NCI-H187 (cell line): ENCODE measurements around the gene CAPSL.
"Not testable (repeated sequence)": the region's sequence is repeated elsewhere in the genome, so short reads cannot be mapped to it uniquely, and the experiment has no call there.

Experiments used
- DNase-seq, 2 experiments: peaks; one replicate each; lab custom pipeline; 2025; lab: John Stamatoyannopoulos, UW

CAPSL gene

DNA sequence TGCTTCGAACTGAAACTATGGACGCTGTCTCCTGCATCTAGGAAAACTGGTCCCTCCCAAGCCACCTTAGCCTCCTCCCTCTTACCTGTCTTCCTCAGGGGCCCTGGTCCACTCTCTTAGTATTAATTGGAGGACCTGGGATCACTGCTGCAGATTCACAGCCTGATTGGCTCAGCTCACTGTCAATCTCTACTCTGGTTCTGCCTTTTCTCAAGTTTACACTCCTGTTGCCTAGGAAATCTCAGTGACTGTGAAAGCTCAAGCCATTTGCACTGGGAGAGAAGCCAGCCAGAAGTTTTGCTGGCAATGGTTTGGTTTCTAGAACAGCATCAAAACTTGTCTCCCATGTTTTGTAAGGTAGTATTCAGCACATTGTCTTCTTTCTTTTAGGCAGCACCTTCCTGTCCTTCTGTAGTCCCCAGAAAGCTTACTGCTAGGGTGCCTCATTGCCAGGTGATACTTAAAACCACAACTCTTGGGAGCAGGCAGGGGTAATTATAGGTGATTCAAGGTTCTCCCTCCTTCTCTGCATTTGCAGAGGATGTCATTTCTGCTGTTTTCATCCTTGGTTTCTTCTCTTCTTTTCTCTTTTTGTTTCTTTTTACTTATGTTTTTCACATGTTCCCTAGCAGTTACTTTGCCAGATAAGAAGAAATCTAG lies at the start of gene CAPSL:
TSS of gene CAPSL (minus strand) at position 55 of the 660 bp plus-strand sequence. CDS start 17,502 bp downstream, outside the sequence.
- no peak for DNase-seq

DNA sequence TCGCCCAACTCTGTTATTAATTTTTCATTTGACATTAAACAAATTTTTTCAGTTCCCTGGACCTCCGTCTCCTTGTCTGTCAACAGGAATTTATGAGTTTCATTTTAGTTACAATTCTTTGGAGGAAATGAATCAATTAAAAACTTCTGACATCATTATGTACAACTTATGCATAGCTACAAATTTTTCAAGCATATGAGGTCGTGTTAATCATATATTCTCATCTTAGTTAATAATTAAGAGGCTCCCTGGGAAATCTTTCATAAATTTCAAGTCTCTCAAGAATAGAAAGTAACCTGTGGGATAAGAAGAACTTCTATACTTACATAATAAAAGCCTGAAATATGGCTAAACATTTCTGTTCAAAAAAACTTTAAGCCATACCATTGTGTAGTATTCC lies 49.4 kb upstream of the CAPSL start:
- DNase-seq, result no peak

DNA sequence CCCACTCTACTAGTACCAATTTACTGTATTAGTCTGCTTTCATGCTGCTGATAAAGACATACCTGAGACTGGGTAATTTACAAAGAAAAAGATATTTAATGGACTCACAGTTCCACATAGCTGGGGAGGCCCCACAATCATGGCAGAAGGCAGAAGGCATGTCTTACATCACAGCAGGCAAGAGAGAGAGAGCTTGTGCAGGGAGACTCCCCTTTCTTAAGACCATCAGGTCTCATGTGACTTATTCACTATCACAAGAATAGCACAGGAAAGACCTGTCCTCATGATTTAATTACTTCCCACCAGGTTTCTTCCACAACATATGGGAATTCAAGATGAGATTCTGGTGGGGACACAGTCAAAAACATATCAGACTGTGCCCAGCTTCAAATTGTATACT lies 41.3 kb upstream of the CAPSL start:
- no peak for DNase-seq

DNA sequence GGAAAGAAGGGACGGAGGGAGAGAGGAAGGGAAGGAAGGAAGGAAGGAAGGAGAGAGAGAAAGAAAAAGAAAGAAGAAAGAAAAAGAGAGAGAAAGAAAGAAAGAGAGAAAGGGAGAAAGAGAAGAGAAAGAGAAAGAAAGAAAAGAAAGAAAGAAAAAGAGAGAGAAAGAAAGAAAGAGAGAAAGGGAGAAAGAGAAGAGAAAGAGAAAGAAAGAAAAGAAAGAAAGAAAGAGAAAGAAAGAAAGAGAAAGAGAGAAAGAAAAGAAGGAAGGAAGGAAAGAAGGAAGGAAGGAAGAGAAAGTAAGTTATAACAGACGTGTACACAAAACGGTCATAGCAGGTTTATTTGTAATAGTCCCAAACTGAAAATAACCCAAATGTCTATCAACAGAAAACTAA lies 38.4 kb upstream of the CAPSL start:
- not testable (repeated sequence) for DNase-seq

DNA sequence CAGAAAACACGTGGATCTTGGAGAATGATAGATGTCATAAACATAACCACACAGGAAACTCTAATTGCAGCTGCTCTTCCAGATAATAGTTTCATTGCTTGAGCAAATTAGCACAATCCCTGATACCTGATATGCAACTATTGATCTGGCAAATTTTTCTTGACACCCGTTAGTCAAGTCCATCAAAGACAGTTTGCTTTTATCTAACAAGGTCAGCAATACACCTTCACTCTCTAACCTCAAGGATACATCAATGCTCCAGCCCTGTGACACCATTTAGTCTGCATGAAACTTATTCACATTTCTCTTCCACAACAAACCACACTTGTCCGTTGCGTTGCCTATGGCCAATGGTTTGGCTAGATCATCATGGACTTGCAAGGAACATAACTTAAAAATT lies 36.1 kb upstream of the CAPSL start:
- DNase-seq, result no peak

DNA sequence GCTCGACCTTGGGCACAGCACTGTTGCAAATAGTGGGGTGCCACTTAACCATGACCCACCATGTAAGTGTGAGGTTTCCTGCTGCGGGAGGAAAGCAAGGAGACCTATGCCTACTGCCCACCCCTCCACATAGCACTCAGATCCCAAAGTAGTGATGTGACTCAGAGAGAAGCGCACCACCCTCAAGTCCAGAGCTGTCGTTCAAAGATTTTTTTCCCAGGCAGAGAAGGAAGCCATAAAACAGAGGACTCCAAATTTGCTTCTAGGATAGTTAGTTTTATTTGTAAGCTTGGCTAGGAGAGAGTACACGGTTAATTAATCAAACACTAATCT lies 33.4 kb upstream of the CAPSL start:
- no peak for DNase-seq

DNA sequence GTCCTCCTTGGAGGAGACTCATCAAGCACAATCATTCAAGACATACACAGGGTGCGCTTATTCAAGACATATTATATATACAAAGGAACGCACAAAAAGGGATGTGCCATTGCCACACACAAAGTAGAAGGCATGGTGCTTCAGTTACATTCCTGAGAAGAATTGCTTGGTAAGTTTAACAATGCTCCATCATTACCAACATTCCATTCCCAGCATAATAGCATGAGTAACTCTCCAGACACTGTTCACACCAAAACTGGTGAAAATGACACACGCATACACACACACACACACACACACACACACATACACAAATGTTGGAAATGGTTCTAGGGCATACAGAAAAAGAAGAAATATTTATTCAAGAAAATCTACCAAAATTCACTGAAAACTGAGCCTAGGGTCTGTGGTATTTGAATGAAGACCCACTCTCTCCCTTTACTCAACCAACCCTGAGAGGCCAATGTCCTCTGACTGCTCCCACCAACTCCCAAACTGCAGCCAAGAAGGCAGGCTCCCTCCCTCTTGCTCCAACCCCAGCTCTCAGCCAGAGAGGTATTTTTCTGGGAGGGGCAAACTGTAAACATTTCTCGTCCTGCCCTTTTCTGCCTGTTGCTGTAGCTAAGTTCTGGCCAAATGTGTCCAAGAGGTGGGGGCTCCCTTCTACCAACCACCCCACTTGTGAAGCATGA lies 32.9 kb upstream of the CAPSL start:
- no peak for DNase-seq

DNA sequence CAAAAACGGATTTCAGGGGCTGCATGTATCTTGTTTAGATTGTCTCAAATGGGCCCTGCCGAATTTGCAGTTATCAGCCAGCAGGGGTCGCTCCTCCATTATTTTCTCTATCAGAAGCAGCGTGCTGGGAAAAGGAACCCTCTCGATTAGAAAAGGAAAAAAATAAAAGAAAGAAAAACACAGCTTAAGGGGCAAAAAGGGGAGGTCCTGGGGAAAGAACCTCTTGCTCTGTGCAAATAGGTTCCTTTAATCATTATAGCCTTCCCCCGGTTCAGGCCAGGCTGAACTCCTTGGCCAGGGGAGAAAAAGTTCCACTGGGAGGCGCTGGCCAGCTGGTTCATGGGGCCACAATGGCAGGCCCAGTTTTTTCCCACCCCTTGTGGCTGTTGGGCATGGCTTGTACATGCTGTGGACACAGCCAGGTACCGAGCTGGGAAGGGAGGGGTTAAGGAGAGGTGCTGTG lies 25.0 kb upstream of the CAPSL start:
- peak; percentile 25 to 35 for DNase-seq

DNA sequence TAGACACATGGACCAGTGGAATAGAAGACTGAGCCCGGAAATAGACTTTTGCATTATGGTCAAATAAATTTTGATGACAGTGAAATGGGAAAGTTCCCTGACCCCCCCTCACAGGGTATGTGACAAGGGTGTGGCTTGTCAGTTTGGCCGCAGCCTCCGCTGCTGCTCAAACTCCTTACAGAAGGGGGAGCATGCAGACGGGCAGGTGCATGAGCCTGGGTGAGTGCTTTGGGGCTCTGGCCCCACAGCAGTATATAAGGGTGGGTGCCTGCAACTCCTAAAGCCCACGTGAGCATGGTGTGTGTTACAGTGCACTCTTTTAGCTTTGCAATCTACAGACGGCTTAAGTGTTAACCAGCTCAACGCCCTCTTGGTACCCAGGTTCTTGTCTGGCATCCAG lies 21.9 kb upstream of the CAPSL start:
- no peak for DNase-seq

DNA sequence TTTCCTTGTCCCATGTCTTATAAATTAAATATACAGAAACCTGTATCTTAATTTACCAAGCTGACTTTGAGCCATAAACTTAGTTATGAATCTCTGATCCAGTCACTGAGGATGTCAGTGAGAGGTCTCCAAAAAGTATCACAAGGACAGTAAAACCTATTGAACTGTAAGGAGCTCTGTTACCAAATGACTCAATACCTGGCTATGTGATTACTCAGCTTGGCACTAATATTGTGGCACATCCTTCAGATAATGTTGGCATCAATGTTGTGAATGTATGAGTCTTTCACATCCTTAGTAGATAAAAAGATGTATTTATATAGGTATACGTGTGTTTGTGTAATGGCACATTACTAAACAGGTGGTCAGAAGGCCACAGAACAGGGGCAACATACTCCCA lies 18.0 kb upstream of the CAPSL start:
- DNase-seq, result no peak

DNA sequence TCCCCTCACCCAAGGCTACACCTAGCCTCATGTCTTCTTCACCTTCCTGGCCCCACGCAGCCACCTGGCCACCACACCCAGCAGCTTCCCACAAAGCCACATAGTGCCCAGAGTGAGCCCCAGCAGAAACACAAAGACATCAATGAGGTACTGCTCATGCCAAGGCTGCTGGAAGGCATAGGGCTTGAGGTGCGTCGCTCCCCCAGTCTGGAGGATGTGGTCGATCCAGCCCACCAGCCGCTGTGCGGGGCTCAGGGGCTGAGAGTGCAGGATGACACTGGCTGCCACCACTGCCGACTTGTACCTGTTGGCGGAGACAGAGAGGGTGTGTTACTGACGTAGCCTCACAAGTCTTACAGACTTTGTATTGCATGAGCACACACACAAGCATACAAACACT lies 15.8 kb upstream of the CAPSL start:
- DNase-seq, result no peak

DNA sequence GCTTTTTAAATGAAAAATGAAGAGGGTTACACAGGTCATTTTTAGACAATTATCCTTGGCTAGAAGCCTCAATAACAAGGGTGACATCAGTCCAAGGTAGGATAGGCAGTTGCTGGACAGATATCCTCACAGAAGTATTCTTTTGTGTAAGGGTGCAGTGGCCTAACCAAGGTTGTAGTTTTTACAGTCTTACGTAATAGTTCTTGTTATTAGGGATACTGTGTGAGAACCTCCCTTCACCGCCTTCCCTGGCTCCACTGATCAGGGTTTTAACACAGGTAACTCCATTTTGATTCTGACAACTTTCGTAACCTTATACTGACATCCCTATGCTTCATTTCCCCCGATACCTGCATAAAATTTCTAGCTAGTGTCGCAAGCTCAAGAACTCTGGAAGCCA lies 8.7 kb upstream of the CAPSL start:
- no peak for DNase-seq

DNA sequence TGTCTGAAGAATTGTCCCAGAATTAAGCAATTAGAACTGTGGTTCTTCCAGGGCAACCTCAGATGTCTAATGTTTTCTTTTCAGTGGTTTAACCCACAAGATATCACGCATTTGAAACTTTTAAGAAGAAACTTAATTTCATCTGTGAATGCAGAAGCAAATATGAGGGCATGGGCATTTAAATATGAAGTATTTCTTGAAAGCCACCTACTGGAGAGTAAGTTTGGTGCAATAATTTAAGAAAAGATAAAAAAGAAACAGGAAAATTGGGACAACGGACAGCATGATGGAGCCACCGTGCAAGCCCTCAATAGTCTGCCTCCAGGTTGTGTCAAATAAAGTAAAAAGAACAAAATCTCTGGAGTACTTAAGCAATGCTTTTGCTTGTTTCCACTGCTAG lies 1.2 kb upstream of the CAPSL start:
- no peak for DNase-seq

DNA sequence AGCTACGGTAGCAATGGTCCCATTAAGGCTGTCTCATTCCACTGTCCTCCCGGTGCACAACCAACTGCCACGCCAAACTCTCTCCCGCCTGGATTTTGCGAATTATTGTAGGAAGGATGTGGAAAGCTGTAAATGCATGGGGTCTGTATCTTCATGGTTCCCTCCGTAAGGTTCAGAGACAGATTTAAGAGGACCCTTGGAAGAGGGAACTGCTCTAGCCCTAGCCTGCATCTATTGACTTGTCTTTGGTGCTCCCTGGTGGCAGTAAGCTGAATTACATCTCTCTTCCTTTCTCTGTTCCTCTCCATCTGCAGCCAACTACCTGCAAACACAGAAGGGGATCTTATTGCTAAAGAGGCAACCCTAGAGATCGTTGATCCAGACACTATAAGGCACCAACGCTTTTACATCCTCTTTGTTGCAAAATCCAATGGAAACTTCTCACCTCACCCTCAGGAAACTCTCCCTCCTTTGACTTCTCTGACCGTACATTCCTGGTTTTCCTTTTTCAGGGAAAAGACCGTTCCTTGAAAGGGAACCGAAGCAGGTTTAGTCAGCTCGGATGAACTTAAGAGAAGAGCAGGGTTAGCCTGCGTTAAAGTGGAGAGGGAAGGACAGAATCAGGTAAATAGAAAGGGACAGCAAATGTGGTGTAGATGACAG lies 11.9 kb downstream of the CAPSL start:
- DNase-seq, result peak; percentile 7 to 31

DNA sequence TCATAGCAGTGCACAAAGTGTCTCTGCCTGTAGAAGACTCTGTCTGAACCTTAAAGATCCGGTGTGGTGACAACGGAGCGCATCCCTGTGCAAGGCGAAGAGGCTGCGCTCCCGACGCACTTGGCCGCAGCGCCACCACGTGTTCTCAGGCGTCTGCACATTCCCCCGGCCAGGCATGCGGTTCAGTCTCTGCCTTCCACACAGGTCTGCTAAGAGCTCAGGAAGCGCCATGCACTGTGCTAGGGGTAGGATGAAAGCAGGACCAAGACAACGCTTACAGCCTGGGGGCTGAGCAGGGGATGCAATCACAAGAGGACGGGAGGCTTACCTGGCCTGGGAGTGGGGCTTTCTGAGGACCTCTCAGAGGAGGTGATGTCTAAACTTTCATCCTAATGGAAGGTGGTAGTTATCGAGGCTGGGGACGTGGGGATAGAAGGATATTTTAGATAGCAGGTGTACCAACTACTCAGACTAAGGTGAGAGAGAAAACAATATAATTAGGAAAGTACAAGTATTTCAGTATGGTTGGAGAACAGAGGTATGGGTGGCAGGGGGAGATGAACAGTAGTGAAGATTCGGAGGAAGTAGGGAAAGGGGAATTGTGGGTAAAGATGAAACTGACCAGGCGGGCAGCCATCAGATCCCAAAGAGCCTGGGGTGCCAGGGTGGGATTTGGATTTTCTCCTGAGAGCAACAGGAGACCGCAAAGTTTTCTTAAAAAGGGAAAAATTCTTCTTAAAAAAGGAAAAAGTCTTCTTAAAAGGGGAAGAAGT lies 13.3 kb downstream of the CAPSL start:
- DNase-seq, result no peak

DNA sequence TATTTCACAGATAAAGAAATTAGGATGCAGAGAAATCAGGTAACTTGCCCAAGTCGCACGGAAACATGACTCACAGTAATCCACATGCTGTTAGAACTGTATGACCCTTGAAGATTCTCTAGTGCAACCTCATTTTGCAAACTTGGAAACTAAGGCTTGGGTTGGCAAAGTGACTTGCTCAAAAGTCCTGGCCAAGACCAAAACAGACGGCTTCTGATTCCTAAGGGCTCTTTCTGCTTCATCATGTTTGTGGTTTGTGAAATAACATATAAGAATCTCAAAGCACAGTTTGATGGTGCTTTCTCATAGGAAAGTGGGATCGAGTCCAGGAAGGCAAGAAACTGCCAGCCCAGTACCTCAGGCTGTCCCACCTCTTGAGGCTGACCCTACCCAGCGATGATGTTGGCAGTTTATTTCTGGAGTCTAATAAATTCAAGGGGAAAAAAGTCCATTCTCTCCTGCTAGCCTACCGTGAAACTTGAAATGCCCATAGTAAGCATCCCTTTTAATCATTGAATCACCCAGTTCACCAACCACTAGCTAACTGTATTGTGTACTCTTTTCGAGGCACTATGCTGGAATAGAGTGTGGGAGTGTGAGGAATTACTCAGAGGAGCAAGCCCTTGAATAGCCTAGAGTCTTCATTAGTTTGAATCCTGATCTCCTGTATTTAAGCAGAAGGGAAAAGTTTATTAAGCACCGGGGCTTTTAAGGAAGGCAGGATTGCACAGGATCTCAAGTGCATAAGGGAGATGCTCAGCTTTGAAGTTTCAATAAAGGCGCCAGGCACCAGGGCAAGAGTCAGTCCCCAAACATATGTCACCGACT lies 14.1 kb downstream of the CAPSL start:
- DNase-seq, result no peak

DNA sequence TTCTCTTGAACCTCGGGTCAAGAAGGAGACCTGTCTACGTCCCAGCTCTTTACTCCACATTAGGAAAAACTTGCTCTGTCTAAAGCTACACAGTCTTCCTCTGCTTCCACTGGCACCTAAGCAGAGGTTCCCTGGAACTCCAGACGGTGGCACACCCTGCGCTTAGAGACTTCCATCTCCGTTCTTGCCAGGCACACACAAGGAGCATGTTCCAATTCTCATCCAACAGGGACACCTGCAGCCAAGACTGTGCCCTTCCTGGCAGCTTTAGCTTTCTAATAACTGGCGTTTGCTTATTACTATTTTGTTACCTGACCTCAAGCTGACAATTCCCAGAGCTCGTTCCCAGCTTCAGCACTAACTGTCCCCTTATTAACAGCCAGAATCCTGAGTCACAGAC lies 16.0 kb downstream of the CAPSL start:
- DNase-seq, result no peak

DNA sequence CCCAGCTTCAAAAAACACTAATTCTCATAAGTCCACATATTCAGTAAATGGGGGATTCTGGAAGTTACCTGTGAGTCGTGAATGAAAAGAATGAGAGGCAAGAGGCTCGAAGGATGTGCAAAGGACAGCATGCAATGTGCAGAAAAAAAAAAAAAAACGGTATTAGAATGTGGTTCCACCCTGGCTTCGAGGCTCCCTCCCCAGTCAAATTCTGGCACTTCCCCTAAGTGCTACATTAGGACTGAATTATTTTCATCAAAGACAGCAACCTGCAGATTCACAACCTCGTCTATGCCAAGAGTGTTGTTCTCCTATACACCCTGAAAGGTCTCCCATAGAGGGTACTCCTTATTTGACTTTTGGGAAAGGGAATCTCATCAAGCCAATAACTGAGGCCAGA lies 16.5 kb downstream of the CAPSL start:
- DNase-seq, result no peak

DNA sequence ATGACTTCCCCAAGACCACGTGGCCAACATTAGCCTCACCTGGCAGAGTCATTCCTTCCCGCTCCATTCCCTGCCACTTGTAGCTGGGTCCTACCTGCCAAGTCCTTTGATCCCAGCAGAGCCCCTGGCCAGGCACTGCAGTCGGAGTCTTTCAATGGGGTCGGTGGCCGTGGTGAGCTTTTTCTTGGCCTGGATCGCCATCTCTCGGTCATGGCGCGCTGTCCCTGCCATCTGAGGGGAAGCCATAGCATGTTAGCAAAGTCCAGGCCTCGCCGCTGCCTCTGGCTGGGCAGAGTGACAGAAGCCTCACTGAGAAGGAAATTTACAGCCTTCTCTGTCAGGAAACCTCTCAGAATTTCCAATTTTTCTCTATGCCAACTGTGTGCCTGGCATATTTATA lies 17.5 kb downstream of the CAPSL start:
- no peak for DNase-seq

DNA sequence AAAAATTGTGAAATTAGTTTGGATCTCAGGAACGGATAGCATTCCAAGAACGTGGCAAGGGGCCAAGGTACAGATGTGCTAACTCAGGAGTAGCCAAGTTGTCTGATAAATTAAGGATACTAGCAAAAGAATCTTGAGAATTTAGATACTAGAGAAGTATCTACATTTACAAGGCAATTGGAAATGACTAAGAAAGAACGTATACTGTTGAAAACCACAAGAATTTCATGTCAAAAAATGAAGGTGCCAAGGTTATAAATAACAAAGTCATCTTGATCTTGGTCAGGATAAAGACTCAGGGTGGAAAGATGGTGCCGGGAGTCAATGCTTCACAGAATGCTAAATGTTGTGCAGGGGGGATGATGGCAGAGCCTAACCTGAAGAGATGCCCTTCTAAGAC lies 19.2 kb downstream of the CAPSL start:
- no peak for DNase-seq

DNA sequence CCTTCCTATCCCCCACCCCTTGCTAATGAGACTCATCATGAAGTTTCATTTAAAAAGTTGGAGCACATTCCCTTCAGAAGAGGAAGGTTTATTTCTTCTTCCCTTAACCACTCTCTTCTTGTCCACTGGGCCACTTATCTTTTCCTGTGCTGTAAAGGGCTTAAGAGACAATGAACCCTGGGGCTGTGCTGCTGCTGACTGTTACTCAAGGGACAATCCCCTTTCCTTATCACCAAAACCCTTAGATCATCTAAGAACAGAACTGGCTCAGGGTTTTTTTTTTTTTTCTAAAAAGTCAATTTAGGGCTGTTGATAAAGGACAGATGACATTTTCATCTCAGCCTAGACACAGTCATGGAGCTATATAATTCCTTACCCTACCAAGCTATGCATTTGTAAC lies 29.6 kb downstream of the CAPSL start:
- no peak for DNase-seq

DNA sequence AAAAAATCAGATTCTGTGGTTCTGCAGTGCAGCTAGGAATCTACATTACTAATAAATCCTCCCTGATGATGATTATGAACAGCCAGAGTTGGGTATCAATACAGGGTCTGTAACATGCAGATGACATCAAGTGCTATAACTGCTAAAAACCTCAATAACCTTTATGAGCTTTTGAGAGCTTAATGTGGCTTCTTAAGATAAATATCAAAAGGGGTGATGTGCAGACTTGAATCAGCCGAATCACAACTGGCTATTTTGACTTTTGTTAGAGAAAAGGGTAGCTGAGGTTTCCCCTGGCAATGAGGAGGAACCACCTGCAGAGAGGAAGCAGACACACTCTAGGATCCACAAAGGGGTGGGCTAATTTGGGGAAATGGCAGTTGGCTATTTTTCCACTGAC lies 30.2 kb downstream of the CAPSL start:
- DNase-seq, result no peak
